HepG2 (cell line): ENCODE data around the gene FAM117B. TPM values are rescaled to one million over a fixed set of nuclear protein-coding genes. Genes with fewer than 3 reads are reported as not detected.
A peak's percentile ranks its signal among the peaks of the same experiment; 100 is the strongest.

ENCODE experiments used
- ATAC-seq: fragments of 200-7000 bp; cut with Tn5 transposase; 3 replicates; pipeline ENCODE4 v1.9.1; 2020; ENCODE audit warnings: mild to moderate bottlenecking, moderate library complexity
- BruUV-seq: library from RNA; stranded (reverse); fragments of 400-500 nt; replicated peaks from 2 replicates; lab custom pipeline; 2021; lab: Mats Ljungman, UMichigan
- CTCF ChIA-PET: fragments of 300-600 bp; formaldehyde crosslinking; extraction: SDS; loops from one replicate; lab custom pipeline; 2021; ENCODE audit warnings: low total read pairs, inconsistent platforms, low intra/inter-chr PET ratio; lab: Yijun Ruan, JAX
- POLR2A ChIA-PET: fragments of 350-600 bp; sonication (Branson Sonifier 250); formaldehyde crosslinking; loops from one replicate; lab custom pipeline; 2020; ENCODE audit warnings: antibody characterized with exemption, inconsistent platforms; lab: Yijun Ruan, JAX
- DNase-seq: peaks from one replicate; pipeline ENCODE4 v3.0.0-alpha.2; 2015; ENCODE audit warnings: low spot score
- FAIRE-seq: peaks from 3 replicates; lab custom pipeline; 2011; peaks lifted over from hg19 to GRCh38; lab: Jason Lieb, UNC
- H2AFZ ChIP-seq: one replicate; pipeline ENCODE4 v1.6.1; 2011; ENCODE audit warnings: low read length, inconsistent platforms
- H3K27ac ChIP-seq: fragments of 300-600 bp; 3 replicates; pipeline ENCODE4 v1.8.0; 2011; ENCODE audit warnings: mixed run types, mild to moderate bottlenecking, mixed read lengths, low read length, inconsistent platforms; ENCODE audit not compliant: insufficient read depth; ENCODE audit errors: extremely low read length
- H3K27me3 ChIP-seq, 2 experiments: fragments of 200-600 bp in 1 of 2; 2 replicates in 1 of 2; 3 replicates in 1 of 2; pipeline versions ENCODE4 v1.6.0 to v1.8.0; 2011; ENCODE audit warnings: low read length in 2 of 2, mild to moderate bottlenecking in 2 of 2, moderate library complexity in 2 of 2, inconsistent platforms in 1 of 2; ENCODE audit not compliant: insufficient read depth in 2 of 2, control insufficient read depth in 1 of 2
- H3K36me3 ChIP-seq, 2 experiments: fragments of 200-600 bp in 1 of 2; replicated peaks in 1 of 2; 2 replicates in 1 of 2; 3 replicates in 1 of 2; pipeline versions ENCODE4 v1.5.1 to v1.8.0; 2011; ENCODE audit warnings: low read length in 2 of 2, inconsistent platforms in 1 of 2; ENCODE audit not compliant: insufficient read depth in 2 of 2, control insufficient read depth in 1 of 2
- H3K4me1 ChIP-seq: 2 replicates; pipeline ENCODE4 v1.5.1; 2012; ENCODE audit warnings: low read length, inconsistent platforms; ENCODE audit not compliant: insufficient read depth
- H3K4me2 ChIP-seq: 2 replicates; pipeline ENCODE4 v1.6.0; 2011; ENCODE audit warnings: low read depth, low read length, inconsistent platforms
- H3K4me3 ChIP-seq, 3 experiments: fragments of 200-600 bp in 1 of 3; sonication (generic), shearing (Covaris generic) in 1 of 3; replicated peaks in 1 of 3; 2 replicates each; pipeline ENCODE4 v1.5.1; 2011 to 2016; ENCODE audit warnings: low read length in 3 of 3, inconsistent platforms in 2 of 3, low read depth in 2 of 3, mild to moderate bottlenecking in 2 of 3, control low read depth in 1 of 3, mixed read lengths in 1 of 3; ENCODE audit not compliant: insufficient read depth in 1 of 3
- H3K79me2 ChIP-seq: one replicate; pipeline ENCODE4 v1.6.1; 2011; ENCODE audit warnings: low read length, inconsistent platforms; ENCODE audit not compliant: insufficient read depth
- H3K9ac ChIP-seq: 2 replicates; pipeline ENCODE4 v1.6.0; 2011; ENCODE audit warnings: mild to moderate bottlenecking, low read depth, low read length, inconsistent platforms; ENCODE audit not compliant: insufficient read depth
- H3K9me3 ChIP-seq: 2 replicates; pipeline ENCODE4 v1.5.1; 2012; ENCODE audit warnings: mild to moderate bottlenecking, low read length
- H4K20me1 ChIP-seq: 2 replicates; pipeline ENCODE4 v1.6.0; 2011; ENCODE audit warnings: inconsistent platforms, mild to moderate bottlenecking, low read length, moderate library complexity; ENCODE audit not compliant: insufficient read depth
- CHD4 ChIP-seq: fragments of 200-600 bp; sonication (generic); IDR thresholded peaks from 2 replicates; pipeline ENCODE4 v1.7.0; 2017; ENCODE audit warnings: mild to moderate bottlenecking, low read length, borderline replicate concordance
- FOSL2 ChIP-seq: sonication (generic); formaldehyde crosslinking; IDR thresholded peaks from 2 replicates; pipeline ENCODE4 v1.4.0; 2020; ENCODE audit warnings: missing genetic modification reagents
- MAF1 ChIP-seq: sonication (generic); formaldehyde crosslinking; IDR thresholded peaks from 2 replicates; pipeline ENCODE4 v1.5.0; 2020; ENCODE audit warnings: missing genetic modification reagents, borderline replicate concordance
- RARA ChIP-seq: IDR thresholded peaks from 2 replicates; pipeline ENCODE4 v1.6.1; 2016; ENCODE audit warnings: missing genetic modification reagents, missing compliant biosample characterization
- SIN3A ChIP-seq: IDR thresholded peaks from 2 replicates; pipeline ENCODE4 v1.6.1; 2011; ENCODE audit warnings: low read depth, mild to moderate bottlenecking, control low read depth, low read length, borderline replicate concordance
- ZFX ChIP-seq: sonication (generic); formaldehyde crosslinking; IDR thresholded peaks from 2 replicates; pipeline ENCODE4 v1.4.0; 2020; ENCODE audit warnings: mild to moderate bottlenecking, low read depth, missing genetic modification reagents, moderate library complexity
- WGBS: methylation state at CpG from one replicate; pipeline ENCODE4 v1.1.6; 2017; ENCODE audit warnings: low lambda C conversion rate; 5-methylcytosine and 5-hydroxymethylcytosine counted together
- in situ Hi-C: cut with HindIII; loops from 2 replicates; pipeline ENCODE4 v1.10.0; 2017; ENCODE audit warnings: low pct_unique_long_range_greater_than_20kb; ENCODE audit not compliant: extremely low pct_ligation_motif_present
- intact Hi-C: fragments of 100-400 bp; cut with micrococcal nuclease; formaldehyde crosslinking; loops from one replicate; pipeline ENCODE4 v1.10.0; 2022; ENCODE audit not compliant: unreplicated experiment
- polyA plus RNA-seq, 8 experiments: library from polyadenylated mRNA; depleted of rRNA in 3 of 8; stranded (reverse) in 7 of 8; unstranded in 1 of 8; fragments of >200 nt; fragmentation: Illumina TruSeq in 4 of 8; extraction: Trizol in 4 of 8; gene quantifications; 2 replicates each; pipeline versions ENCODE4 v1.2.1 to v1.2.3, GENCODE V29; 2011 to 2016; ENCODE audit warnings: low read depth in 4 of 8, missing spikeins in 1 of 8, mixed read lengths in 1 of 8; ENCODE audit not compliant: insufficient read depth in 1 of 8
- total RNA-seq, 5 experiments: library from RNA; depleted of rRNA; stranded (reverse); fragments of >200 nt; fragmentation: Illumina TruSeq; extraction: Trizol; gene quantifications; 2 replicates each; pipeline ENCODE4 v1.2.3, GENCODE V29; 2016; ENCODE audit warnings: low read depth in 1 of 5
- TF ChIP-seq, protein P1 (sequence below): IDR thresholded peaks from 2 replicates; pipeline ENCODE4 v1.6.1; 2016; ENCODE audit warnings: low read depth
- TF ChIP-seq, protein P2 (sequence below): sonication (generic); formaldehyde crosslinking; IDR thresholded peaks from 2 replicates; pipeline ENCODE4 v1.4.0; 2020; ENCODE audit warnings: missing genetic modification reagents

The FAM117B gene
- total and polyA plus RNA-seq, 2 of the 13 experiments (the other 11 are each of a cell fraction or from before 2014, with no cell fraction given), result 5.8 to 11.0 TPM

DNA sequence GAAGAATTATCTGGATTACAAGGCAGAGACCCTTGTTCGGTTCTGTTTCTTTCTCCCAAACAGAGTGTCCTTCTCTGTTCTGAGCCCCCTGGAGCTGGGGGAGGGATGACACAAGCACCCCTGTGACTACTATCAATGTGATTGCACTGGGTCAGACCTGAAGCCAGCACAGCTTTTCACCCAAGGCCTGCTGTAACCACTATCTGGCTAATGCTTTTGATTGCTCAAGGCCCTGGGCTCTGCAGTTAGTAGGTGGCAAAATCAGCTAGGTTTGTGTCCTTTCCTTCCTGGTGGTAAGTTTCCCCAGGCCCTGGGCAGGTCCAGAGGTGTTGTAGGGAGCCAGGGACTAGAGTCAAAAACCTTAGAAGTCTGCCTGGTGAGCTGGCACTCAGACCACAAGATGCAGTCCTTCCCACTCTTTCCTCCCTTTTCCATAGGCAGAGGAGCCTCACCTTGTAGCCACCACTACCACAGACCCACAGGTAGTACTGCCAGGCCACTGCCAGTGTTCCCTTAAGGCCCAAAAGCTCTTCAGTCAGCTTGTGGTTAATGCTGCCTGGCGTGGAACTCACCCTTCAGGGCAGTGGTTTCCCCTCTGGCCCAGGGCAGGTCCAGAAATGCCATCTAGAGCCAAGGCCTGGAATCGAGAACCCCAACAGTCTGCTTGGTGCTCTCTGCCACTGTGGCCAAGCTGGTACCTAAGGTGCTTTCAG is 83.0 kb downstream of the FAM117B start:
- Histone ChIP-seq H3K9me3 (peaks cover 7% of the 10 kb centered on the region; the same call in 1 of the 2 replicates), H3K4me3 (no peak overlapping the region), H4K20me1 (peaks cover 9% of the 10 kb centered on the region; the same call in 1 of the 2 replicates), H3K27ac (no peak overlapping the region), H3K27me3 (no peaks in the 10 kb centered on the region), H3K36me3 (no peaks in the 10 kb centered on the region), H2AFZ (no peak overlapping the region), H3K9ac (no peak overlapping the region), H3K79me2 (peaks cover 56% of the 10 kb centered on the region), H3K4me2 (no peak overlapping the region), H3K4me1 (peaks cover 8% of the 10 kb centered on the region; the same call in 1 of the 2 replicates)
- TF ChIP-seq RARA (no peak), MAF1 (CRISPR knock-in tag) (no peak), CHD4 (no peak), ZFX (peak; percentile 16; the same call in 1 of the 2 replicates)
- intact Hi-C loops, result no loop called here
- DNase-seq (no peak), FAIRE-seq (no peak), ATAC-seq (peak; percentile 55)
- WGBS, result 79% methylated on average over 3 of the region's 3 CpGs
- ChIA-PET POLR2A (no interaction called here), CTCF (no interaction called here)
- BruUV-seq, result no TSS peak
- in situ Hi-C loops, result no loop called here

DNA sequence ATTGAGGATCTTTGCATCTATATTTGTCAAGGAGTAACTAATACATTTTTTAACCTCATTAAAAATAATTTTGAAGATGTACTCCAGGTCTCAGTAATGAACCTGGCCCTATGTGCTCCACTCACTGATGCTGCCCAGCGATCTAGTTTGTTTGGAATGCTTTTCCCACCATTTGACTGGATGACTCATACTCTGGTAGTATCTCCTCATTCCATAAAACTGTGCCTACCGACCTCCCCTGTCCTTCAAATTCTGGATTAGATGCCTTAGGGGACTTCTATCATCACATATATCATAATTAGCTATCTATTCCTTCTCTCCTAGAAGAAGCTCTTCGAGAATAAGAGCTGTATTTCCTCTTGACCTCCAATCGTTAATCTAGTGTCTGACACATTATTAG is 83.8 kb downstream of the FAM117B start:
- peak; percentile 59; the same call in 2 of the 3 replicates for ATAC-seq
- no peak for FAIRE-seq
- no peak overlapping the region for H2AFZ ChIP-seq
- H3K4me2 ChIP-seq, result no peak overlapping the region
- no peak overlapping the region for H3K27ac ChIP-seq
- TF ChIP-seq, protein P1, sequence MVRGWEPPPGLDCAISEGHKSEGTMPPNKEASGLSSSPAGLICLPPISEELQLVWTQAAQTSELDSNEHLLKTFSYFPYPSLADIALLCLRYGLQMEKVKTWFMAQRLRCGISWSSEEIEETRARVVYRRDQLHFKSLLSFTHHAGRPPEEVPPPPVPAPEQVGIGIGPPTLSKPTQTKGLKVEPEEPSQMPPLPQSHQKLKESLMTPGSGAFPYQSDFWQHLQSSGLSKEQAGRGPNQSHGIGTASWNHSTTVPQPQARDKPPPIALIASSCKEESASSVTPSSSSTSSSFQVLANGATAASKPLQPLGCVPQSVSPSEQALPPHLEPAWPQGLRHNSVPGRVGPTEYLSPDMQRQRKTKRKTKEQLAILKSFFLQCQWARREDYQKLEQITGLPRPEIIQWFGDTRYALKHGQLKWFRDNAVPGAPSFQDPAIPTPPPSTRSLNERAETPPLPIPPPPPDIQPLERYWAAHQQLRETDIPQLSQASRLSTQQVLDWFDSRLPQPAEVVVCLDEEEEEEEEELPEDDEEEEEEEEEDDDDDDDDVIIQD (CRISPR knock-in tag), result peak; percentile 21; the same call in 1 of the 2 replicates
- TF ChIP-seq SIN3A (no peak), FOSL2 (CRISPR knock-in tag) (peak; percentile 79)
- TF ChIP-seq, protein P2, sequence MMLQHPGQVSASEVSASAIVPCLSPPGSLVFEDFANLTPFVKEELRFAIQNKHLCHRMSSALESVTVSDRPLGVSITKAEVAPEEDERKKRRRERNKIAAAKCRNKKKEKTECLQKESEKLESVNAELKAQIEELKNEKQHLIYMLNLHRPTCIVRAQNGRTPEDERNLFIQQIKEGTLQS (CRISPR knock-in tag), result 0 out of 2 replicates have a peak, but pooled peaks have one; percentile 18
- H3K36me3 ChIP-seq, result no peaks in the 10 kb centered on the region
- intact Hi-C loops, result no loop called here
- peak; percentile 43 for DNase-seq
- H4K20me1 ChIP-seq, result peaks cover 9% of the 10 kb centered on the region; the same call in 1 of the 2 replicates
- CTCF ChIA-PET, result no interaction called here
- in situ Hi-C loops, result no loop called here
- 73% methylated on average over 4 of the region's 4 CpGs for WGBS
- POLR2A ChIA-PET, result no interaction called here
- H3K27me3 ChIP-seq, result no peaks in the 10 kb centered on the region
- peaks cover 7% of the 10 kb centered on the region; the same call in 1 of the 2 replicates for H3K4me1 ChIP-seq
- H3K79me2 ChIP-seq, result peaks cover 51% of the 10 kb centered on the region
- BruUV-seq, result no TSS peak
- no peak overlapping the region for H3K4me3 ChIP-seq
- no peak overlapping the region for H3K9ac ChIP-seq
- peaks cover 7% of the 10 kb centered on the region; the same call in 1 of the 2 replicates for H3K9me3 ChIP-seq
